Fibroblast of mammary gland (primary cell): Measurements from ENCODE around the gene TOX4.

ENCODE experiments used
- DNase-seq: peaks from one replicate; pipeline ENCODE4 v3.0.0-alpha.2; 2010; ENCODE audit warnings: low read depth
- H3K4me3 ChIP-seq: 2 replicates; pipeline ENCODE4 v1.5.1; 2011; ENCODE audit warnings: low read depth, mild to moderate bottlenecking, low read length, moderate library complexity; ENCODE audit not compliant: control insufficient read depth
- CTCF ChIP-seq: conservative IDR thresholded peaks from 2 replicates; pipeline ENCODE4 v1.5.1; 2011; ENCODE audit warnings: low read depth, low read length, inconsistent platforms; ENCODE audit not compliant: control insufficient read depth, insufficient read depth

Gene TOX4

GRCh38 chr14:21518725-21519124 is 41.7 kb downstream of the TOX4 start:
- no peak overlapping the region for H3K4me3 ChIP-seq
- DNase-seq: no peak
- no peak for TF ChIP-seq CTCF

DNA sequence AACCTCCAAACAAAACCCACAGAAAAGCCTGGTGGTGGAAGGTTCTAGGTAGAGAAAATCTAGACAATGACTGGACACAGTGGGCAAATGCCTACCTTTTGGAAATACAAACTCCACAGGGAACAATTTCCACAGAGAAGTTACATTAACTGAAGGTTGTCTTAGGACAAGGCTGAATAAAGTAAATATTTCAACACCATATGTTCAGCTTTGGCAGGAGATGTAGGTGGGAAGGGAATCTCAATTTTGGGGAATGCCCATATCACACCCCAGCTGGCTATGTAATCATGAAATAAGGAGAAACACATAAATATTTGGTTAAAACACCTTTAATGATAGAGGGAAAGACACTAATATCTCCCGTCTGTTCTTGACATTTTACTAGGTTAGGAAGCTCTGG is 43.8 kb downstream of the TOX4 start:
- no peak for DNase-seq
- no peak overlapping the region for H3K4me3 ChIP-seq
- no peak for TF ChIP-seq CTCF

DNA sequence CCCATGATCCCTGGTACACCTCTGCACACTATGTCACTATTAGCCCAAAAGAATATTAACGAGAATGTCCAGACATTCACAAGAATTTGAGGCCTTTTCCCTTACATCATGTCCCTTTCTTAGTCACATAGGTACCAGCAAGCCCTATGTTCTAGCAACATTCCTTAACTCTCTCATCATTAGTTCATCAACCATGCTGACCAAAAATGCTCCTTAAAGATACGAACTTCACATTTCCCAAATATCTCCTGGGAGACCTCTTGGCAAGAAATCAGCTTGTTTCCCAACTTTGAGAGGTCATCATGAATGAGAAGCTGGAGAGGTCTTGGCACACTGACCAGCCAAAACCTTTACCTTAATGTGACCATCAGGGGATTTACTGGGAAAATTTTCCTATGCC is 44.5 kb downstream of the TOX4 start:
- TF ChIP-seq CTCF: no peak
- peak; percentile 90 for DNase-seq

GRCh38 chr14:21523203-21523602 is 46.2 kb downstream of the TOX4 start:
- DNase-seq: no peak
- no peak for TF ChIP-seq CTCF
- H3K4me3 ChIP-seq: no peak overlapping the region

More for the DNA sequence above, 44.5 kb downstream of the TOX4 start:
- H3K4me3 ChIP-seq: no peak overlapping the region

- no peak for DNase-seq
- peak overlapping the region; percentile 62 for H3K4me3 ChIP-seq
Measured at GRCh38 chr14:21524575-21525490, 47.8 kb downstream of the TOX4 start.

DNA sequence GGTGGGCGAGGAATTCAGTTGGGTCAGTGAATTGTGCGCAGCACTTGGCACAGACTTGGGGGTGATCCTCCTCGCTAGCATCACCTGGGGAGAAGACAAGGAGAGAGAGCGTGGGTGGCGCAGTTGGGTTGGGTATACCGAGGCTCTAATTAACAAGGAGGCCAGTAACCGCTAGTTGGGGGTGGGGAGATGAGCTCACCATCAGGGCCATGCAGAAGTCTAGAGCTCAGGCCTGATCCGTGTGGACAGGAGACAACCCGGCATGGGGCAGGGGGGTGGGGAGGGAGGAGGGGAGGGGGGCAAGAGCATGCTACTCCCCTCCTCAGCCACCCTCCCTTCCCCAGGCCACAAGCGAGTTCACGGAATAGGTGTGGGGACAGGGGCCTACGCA is 48.6 kb downstream of the TOX4 start:
- H3K4me3 ChIP-seq: peak overlapping the region; percentile 62
- DNase-seq: peak; percentile 25
- no peak for TF ChIP-seq CTCF

More at GRCh38 chr14:21524575-21525490, 47.8 kb downstream of the TOX4 start:
- no peak for TF ChIP-seq CTCF
